PC-3 (cell line): ENCODE measurements around the gene ARHGAP25.

Source experiments
- CTCF ChIP-seq: fragments of 300-600 bp; sonication (generic); conservative IDR thresholded peaks from 2 replicates; pipeline ENCODE4 v1.5.1; 2017; ENCODE audit warnings: antibody characterized with exemption, low read depth, mild to moderate bottlenecking, low read length
- EZH2 ChIP-seq: fragments of 300-600 bp; sonication (generic); IDR thresholded peaks from one replicate; pipeline ENCODE4 v1.6.1; 2017; ENCODE audit warnings: antibody characterized with exemption, mild to moderate bottlenecking, low read length; ENCODE audit not compliant: unreplicated experiment

- TF ChIP-seq CTCF, result no peak
- TF ChIP-seq EZH2, result no peak
Observed at GRCh38 chr2:68749345-68749744, 14.7 kb downstream of the ARHGAP25 start.
